H1 (cell line): Measurements from ENCODE around the gene UBE2B. TPM values are rescaled to one million over a fixed set of nuclear protein-coding genes. Genes with fewer than 3 reads are reported as not detected.

Source experiments
- BACH1 ChIP-seq: IDR thresholded peaks from 2 replicates; pipeline ENCODE4 v1.6.1; 2012; ENCODE audit warnings: low read length, improper control_type of control experiment
- BRCA1 ChIP-seq: IDR thresholded peaks from 2 replicates; pipeline ENCODE4 v1.6.1; 2012; ENCODE audit warnings: low read depth, low read length, improper control_type of control experiment
- CEBPB ChIP-seq: IDR thresholded peaks from 2 replicates; pipeline ENCODE4 v1.6.1; 2012; ENCODE audit warnings: low read depth, low read length
- E2F6 ChIP-seq: IDR thresholded peaks from 2 replicates; pipeline ENCODE4 v1.6.1; 2012; ENCODE audit warnings: inconsistent platforms
- EP300 ChIP-seq, 2 experiments: IDR thresholded peaks; 1 replicate in 1 of 2; 2 replicates in 1 of 2; pipeline ENCODE4 v1.6.1; 2011 to 2012; ENCODE audit warnings: low read depth in 2 of 2, low read length in 2 of 2, mild to moderate bottlenecking in 2 of 2, borderline replicate concordance in 1 of 2, inconsistent platforms in 1 of 2, moderate library complexity in 1 of 2
- HDAC6 ChIP-seq: IDR thresholded peaks from one replicate; pipeline ENCODE4 v1.7.1; 2012; ENCODE audit warnings: low read depth, mild to moderate bottlenecking, inconsistent platforms, low read length, moderate library complexity
- KDM1A ChIP-seq: fragments of 200-600, 300-600 bp; sonication (generic); IDR thresholded peaks from 2 replicates; pipeline ENCODE4 v1.7.1; 2016; ENCODE audit warnings: mild to moderate bottlenecking, low read length, borderline replicate concordance
- MAX ChIP-seq: IDR thresholded peaks from 2 replicates; pipeline ENCODE4 v1.6.1; 2012; ENCODE audit warnings: inconsistent platforms
- NRF1 ChIP-seq: IDR thresholded peaks from 2 replicates; pipeline ENCODE4 v1.6.1; 2011; ENCODE audit warnings: mild to moderate bottlenecking, low read depth, low read length, improper control_type of control experiment
- PHF8 ChIP-seq: fragments of 200-600 bp; sonication (generic); conservative IDR thresholded peaks from 2 replicates; pipeline ENCODE4 v1.7.1; 2012; ENCODE audit warnings: low read depth, mild to moderate bottlenecking, inconsistent platforms, low read length, moderate library complexity
- RAD21 ChIP-seq, 2 experiments: IDR thresholded peaks in 1 of 2; conservative IDR thresholded peaks in 1 of 2; 2 replicates each; pipeline ENCODE4 v1.6.1; 2011; ENCODE audit warnings: low read depth in 2 of 2, low read length in 2 of 2, improper control_type of control experiment in 1 of 2, inconsistent platforms in 1 of 2, mild to moderate bottlenecking in 1 of 2, moderate library complexity in 1 of 2
- RNF2 ChIP-seq: fragments of 200-900, 300-1000 bp; sonication (generic); IDR thresholded peaks from 2 replicates; pipeline ENCODE4 v1.7.1; 2016; ENCODE audit warnings: borderline replicate concordance, low read depth, mild to moderate bottlenecking, antibody characterized with exemption, low read length; ENCODE audit not compliant: poor library complexity, severe bottlenecking; ENCODE audit errors: missing control alignments
- SIN3A ChIP-seq, 2 experiments: IDR thresholded peaks in 1 of 2; conservative IDR thresholded peaks in 1 of 2; 2 replicates each; pipeline ENCODE4 v1.6.1; 2011 to 2012; ENCODE audit warnings: low read length in 2 of 2, improper control_type of control experiment in 1 of 2, low read depth in 1 of 2, mild to moderate bottlenecking in 1 of 2
- SIX5 ChIP-seq: IDR thresholded peaks from 2 replicates; pipeline ENCODE4 v1.6.1; 2011; ENCODE audit warnings: mild to moderate bottlenecking, low read depth, low read length
- SP2 ChIP-seq: IDR thresholded peaks from 2 replicates; pipeline ENCODE4 v1.6.1; 2012; ENCODE audit warnings: mild to moderate bottlenecking, low read length, inconsistent platforms
- SRF ChIP-seq: IDR thresholded peaks from 2 replicates; pipeline ENCODE4 v1.6.1; 2011; ENCODE audit warnings: mild to moderate bottlenecking, low read depth, low read length, moderate library complexity
- SUZ12 ChIP-seq: fragments of 200-600 bp; sonication (generic); IDR thresholded peaks from 2 replicates; pipeline ENCODE4 v1.6.1; 2012; ENCODE audit warnings: mild to moderate bottlenecking, inconsistent platforms, low read length, moderate library complexity, mixed read lengths
- TAF1 ChIP-seq: IDR thresholded peaks from 2 replicates; pipeline ENCODE4 v1.6.1; 2011; ENCODE audit warnings: mild to moderate bottlenecking, low read depth, low read length
- polyA plus RNA-seq, 7 experiments: library from polyadenylated mRNA; depleted of rRNA in 3 of 7; stranded (reverse) in 5 of 7; unstranded in 2 of 7; fragments of >200 nt in 5 of 7; fragments of 200-250 nt in 2 of 7; gene quantifications; 1 replicate in 5 of 7; 2 replicates in 1 of 7; 4 replicates in 1 of 7; pipeline versions ENCODE4 v1.2.1 to v1.2.3, GENCODE V29; 2011 to 2013; ENCODE audit warnings: missing spikeins in 2 of 7, mixed read lengths in 2 of 7
- total RNA-seq: library from RNA; stranded (reverse); fragmentation: NEBNext Ultra II Directional; extraction: Animal tissue kit (Norgen Biotek cat#: 25700); gene quantifications from 2 replicates; pipeline ENCODE4 v1.2.1, GENCODE V29; 2021

UBE2B gene
- total and polyA plus RNA-seq, 2 of the 8 experiments (the other 6 are each of a cell fraction or from before 2014, with no cell fraction given), result 15.9 to 46.8 TPM

- TF ChIP-seq E2F6 (peak; percentile 86), HDAC6 (no peak), SP2 (no peak), CEBPB (0 out of 2 replicates have a peak, but pooled peaks have one; percentile 35), RNF2 (no peak), PHF8 (peak; percentile 93), TAF1 (peak; percentile 94), NRF1 (no peak), SIX5 (no peak; the same call in 1 of the 2 replicates), SIN3A (conservative IDR thresholded peaks at IDR 0.05 in 1 of 2, IDR thresholded peaks at IDR 0.05 in 1 of 2; ENCODE audit: low read depth in 1 of 2, low read length in 2 of 2) (peak; percentile 56 to 63; a peak in 2 of 4 replicates), MAX (peak; percentile 94), EP300 (IDR thresholded peaks at IDR 0.05; ENCODE audit: borderline replicate concordance in 1 of 2, low read depth in 2 of 2, low read length in 2 of 2) (peak in 1 of 2 experiments; percentile 99; a peak in 2 of 3 replicates), RAD21 (IDR thresholded peaks at IDR 0.05 in 1 of 2, conservative IDR thresholded peaks at IDR 0.05 in 1 of 2; ENCODE audit: low read depth in 2 of 2, low read length in 2 of 2) (no peak), KDM1A (no peak), SRF (no peak), SUZ12 (no peak), BACH1 (0 out of 2 replicates have a peak, but pooled peaks have one; percentile 14), BRCA1 (no peak)
Observed at GRCh38 chr5:134370871-134371833, at the start of gene UBE2B (continued).
